Fibroblast of pulmonary artery (primary cell): ENCODE results near the gene ATXN1.

Experiments used
- DNase-seq: peaks from one replicate; pipeline ENCODE4 v3.0.0-alpha.2; 2010; ENCODE audit warnings: low read depth
- H3K4me3 ChIP-seq: replicated peaks from 2 replicates; pipeline ENCODE4 v1.5.1; 2011; ENCODE audit warnings: low read depth, mild to moderate bottlenecking, control low read depth, low read length, moderate library complexity
- TF ChIP-seq, protein P1 (sequence below): IDR thresholded peaks from 2 replicates; pipeline ENCODE4 v1.5.1; 2011; ENCODE audit warnings: mild to moderate bottlenecking, control low read depth, low read length, inconsistent platforms; ENCODE audit errors: missing control alignments

Gene ATXN1

DNA sequence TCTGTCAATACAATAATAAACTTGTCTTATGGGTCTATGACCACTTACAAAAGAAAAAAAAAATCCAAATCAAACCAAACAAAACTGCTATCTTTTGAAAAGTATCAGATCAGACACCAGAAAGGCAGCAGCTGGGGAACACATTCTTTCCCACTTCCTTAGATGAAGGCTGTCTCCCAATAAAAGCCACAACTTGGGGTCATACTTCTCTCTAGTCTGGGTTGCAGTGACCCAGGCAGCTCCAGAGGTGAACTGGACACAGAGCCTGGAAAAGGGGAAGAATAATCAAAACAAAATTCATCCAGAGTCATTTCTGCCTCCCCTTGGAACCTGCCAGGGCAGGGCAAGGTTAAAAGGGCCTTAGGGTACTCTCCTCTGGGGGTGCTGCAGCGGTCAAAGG lies 19.1 kb downstream of the ATXN1 start:
- no peak overlapping the region for H3K4me3 ChIP-seq
- no peak for DNase-seq
- TF ChIP-seq, protein P1, sequence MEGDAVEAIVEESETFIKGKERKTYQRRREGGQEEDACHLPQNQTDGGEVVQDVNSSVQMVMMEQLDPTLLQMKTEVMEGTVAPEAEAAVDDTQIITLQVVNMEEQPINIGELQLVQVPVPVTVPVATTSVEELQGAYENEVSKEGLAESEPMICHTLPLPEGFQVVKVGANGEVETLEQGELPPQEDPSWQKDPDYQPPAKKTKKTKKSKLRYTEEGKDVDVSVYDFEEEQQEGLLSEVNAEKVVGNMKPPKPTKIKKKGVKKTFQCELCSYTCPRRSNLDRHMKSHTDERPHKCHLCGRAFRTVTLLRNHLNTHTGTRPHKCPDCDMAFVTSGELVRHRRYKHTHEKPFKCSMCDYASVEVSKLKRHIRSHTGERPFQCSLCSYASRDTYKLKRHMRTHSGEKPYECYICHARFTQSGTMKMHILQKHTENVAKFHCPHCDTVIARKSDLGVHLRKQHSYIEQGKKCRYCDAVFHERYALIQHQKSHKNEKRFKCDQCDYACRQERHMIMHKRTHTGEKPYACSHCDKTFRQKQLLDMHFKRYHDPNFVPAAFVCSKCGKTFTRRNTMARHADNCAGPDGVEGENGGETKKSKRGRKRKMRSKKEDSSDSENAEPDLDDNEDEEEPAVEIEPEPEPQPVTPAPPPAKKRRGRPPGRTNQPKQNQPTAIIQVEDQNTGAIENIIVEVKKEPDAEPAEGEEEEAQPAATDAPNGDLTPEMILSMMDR: no peak

DNA sequence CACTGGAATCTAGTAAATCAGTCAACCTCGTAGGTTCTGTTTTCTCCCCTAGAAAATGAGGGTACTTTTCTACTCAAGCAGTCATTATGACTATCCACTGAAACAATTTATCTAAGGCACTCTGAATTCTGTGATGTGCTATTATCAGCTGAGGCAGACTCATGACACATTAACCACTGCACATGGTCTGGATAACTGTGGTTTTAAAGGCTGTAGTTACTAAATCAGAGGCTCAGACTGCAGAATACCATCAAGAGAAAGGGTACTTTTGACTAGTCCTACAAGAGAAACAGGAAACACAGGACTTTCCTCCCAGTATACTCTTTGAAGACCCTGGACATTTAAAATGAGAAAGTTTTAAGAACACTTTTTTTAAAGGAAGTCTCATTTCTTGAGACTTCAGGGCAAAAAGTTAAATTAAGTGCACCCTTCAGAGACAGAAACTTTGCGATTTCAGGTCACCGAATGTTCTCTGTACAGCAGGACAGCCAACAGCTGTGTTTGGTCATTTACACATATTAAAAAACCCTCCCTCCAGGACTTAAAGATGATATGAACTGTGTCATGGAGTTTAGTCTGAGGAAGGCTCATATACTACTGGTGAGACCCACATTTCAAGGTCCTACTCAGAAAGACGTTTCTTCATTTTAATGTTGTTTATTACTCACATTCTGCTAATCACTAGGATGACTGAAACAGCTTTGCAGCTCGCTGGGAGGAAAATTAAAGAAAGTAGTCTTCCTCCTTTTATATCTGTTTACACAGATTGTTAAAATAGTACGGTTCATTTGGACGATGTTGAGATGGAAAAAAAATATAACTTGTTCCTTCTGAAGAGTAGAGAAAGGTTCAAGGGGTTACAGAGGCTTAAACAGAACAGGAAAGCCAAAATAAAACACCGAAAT lies 19.9 kb downstream of the ATXN1 start:
- peak; percentile 91 for DNase-seq
- TF ChIP-seq, protein P1: no peak
- H3K4me3 ChIP-seq: no peak overlapping the region

DNA sequence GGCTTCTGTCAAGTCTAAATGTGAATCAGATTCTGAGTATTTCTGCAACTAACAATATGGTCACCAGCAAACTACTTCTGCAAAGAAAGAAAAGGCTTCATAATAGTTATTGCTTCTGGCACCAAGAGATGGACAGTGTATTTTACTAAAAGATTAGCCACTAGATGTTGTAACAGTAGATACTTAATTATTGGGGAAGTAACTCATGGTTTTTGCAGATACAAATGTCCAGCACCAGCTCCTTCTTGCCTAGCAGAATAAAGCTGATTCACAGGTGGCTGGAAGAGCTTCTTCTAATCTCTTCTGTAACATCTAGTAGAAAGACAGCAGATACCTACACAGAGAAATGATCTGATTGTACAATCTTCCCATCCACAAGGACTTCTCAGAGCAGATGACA lies 21.2 kb downstream of the ATXN1 start:
- TF ChIP-seq, protein P1: no peak
- H3K4me3 ChIP-seq: no peak overlapping the region
- DNase-seq: no peak

- DNase-seq: no peak
- TF ChIP-seq, protein P1: no peak
- no peak overlapping the region for H3K4me3 ChIP-seq
These were observed 21.9 kb downstream of the ATXN1 start for GRCh38 chr6:16739329-16739801.

- no peak for DNase-seq
- no peak overlapping the region for H3K4me3 ChIP-seq
- TF ChIP-seq, protein P1: no peak
These were observed 23.3 kb downstream of the ATXN1 start for GRCh38 chr6:16737925-16738324.

DNA sequence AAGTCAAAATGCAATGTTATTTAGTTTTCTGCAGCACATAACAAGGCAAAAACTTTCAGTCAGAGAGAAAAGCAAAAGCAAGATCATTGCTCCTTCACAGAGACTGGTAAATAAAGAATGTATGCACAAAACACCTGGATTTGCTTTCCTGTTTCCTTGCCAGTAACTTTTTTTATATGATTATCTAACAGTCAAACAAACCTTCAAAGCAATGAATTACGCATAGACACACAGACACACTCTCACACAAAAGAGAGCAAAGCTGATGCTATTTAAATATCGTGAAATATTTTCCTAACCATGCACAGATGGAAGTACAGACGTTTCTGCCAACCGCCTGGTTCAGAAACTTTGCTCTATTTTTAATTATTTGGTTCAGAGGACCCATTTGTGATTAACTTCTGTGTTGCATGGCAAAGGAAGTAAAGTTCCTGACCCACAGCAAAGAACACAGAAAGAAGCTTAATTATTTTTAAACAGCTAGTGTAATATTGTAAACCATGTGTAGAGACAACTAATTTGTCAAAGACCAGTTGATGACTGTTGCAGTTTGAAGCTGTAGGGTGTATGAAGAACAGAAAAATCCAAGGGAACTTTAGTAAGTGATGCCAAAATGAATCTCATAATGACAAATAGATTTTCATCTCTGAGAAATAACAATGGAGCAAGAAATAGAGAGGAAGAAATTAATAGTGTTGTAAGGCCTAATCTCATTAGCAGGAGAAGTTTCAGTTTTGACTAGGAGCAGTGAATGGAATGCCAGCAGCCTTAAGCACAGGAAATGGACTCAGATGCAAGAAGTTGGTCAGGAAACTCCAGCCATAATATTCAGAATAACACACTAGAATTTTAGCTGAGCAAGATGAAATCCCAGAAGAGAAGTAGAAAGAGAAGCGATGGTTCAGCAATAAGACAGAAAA lies 24.1 kb downstream of the ATXN1 start:
- DNase-seq: peak; percentile 65
- H3K4me3 ChIP-seq: no peak overlapping the region
- TF ChIP-seq, protein P1: no peak
